HEK293T (cell line): ENCODE data around the gene SOBP.

Source experiments
- BHLHE40 ChIP-seq: fragments of 450-650 bp; IDR thresholded peaks from 2 replicates; pipeline ENCODE4 v1.6.1; 2016; ENCODE audit warnings: mild to moderate bottlenecking, moderate library complexity, borderline replicate concordance
- ELF4 ChIP-seq: fragments of 450-650 bp; IDR thresholded peaks from 2 replicates; pipeline ENCODE4 v1.6.1; 2017; ENCODE audit warnings: antibody characterized with exemption
- FOXA1 ChIP-seq: fragments of 450-650 bp; IDR thresholded peaks from 2 replicates; pipeline ENCODE4 v1.6.1; 2016; ENCODE audit warnings: mild to moderate bottlenecking
- FOXM1 ChIP-seq: fragments of 450-650 bp; IDR thresholded peaks from 2 replicates; pipeline ENCODE4 v1.6.1; 2017; ENCODE audit warnings: mild to moderate bottlenecking, borderline replicate concordance
- LEF1 ChIP-seq: fragments of 450-650 bp; IDR thresholded peaks from 2 replicates; pipeline ENCODE4 v1.6.1; 2017; ENCODE audit warnings: mild to moderate bottlenecking, borderline replicate concordance
- SUZ12 ChIP-seq: fragments of 450-650 bp; IDR thresholded peaks from 2 replicates; pipeline ENCODE4 v1.6.1; 2016; ENCODE audit warnings: mild to moderate bottlenecking

GRCh38 chr6:107579456-107580056, 89.6 kb downstream of the SOBP start:
- no peak for TF ChIP-seq SUZ12
- TF ChIP-seq LEF1 = no peak
- no peak for TF ChIP-seq BHLHE40
- no peak for TF ChIP-seq FOXA1
- TF ChIP-seq FOXM1 = no peak
- TF ChIP-seq ELF4 = no peak
